ENCODE measurements around the gene LRFN2. TPM values are rescaled to one million over a fixed set of nuclear protein-coding genes. Genes with fewer than 3 reads are reported as not detected.

LRFN2 gene
- polyA plus RNA-seq, 1 of the 3 experiments (the other 2 are of a cell fraction): 0.02 TPM

GRCh38 chr6:40517654-40518053 lies 69.5 kb downstream of the LRFN2 start:
- Histone ChIP-seq H3F3A (replicated peaks; ENCODE audit: insufficient read depth) (no peaks in the 10 kb centered on the region), H2AFZ (ENCODE audit: low read depth) (no peak overlapping the region), H3K9ac (no peak overlapping the region), H3K4me2 (no peak overlapping the region), H3K27ac (ENCODE audit: low read depth in 2 of 2, low read length in 1 of 2) (no peak overlapping the region), H3K9me3 (no peaks in the 10 kb centered on the region), H3K79me2 (ENCODE audit: insufficient read depth) (no peaks in the 10 kb centered on the region), H3K36me3 (replicated peaks in 1 of 2; ENCODE audit: control insufficient read depth in 1 of 2, insufficient read depth in 2 of 2, low read length in 1 of 2) (no peaks in the 10 kb centered on the region), H3K27me3 (ENCODE audit: insufficient read depth) (no peaks in the 10 kb centered on the region), H3K4me1 (ENCODE audit: control insufficient read depth in 1 of 2, insufficient read depth in 2 of 2, low read depth in 1 of 2, low read length in 1 of 2) (peaks cover 0 to 45% of the 10 kb centered on the region in 2 experiments; a peak in 1 of 4 replicates), H3K9me2 (no peaks in the 10 kb centered on the region), H4K20me1 (ENCODE audit: insufficient read depth) (no peaks in the 10 kb centered on the region), H3K4me3 (ENCODE audit: low read depth in 2 of 2, low read length in 1 of 2) (no peak overlapping the region)
- TF ChIP-seq NFIC (IDR thresholded peaks at IDR 0.05; ENCODE audit: borderline replicate concordance) (no peak), RXRA (IDR thresholded peaks at IDR 0.05; ENCODE audit: borderline replicate concordance, low read depth) (no peak), SIN3A (IDR thresholded peaks at IDR 0.05; ENCODE audit: borderline replicate concordance, low read depth, low read length) (no peak), EZH2phosphoT487 (IDR thresholded peaks at IDR 0.05; ENCODE audit: borderline replicate concordance, low read depth) (no peak), RAD21 (IDR thresholded peaks at IDR 0.05; ENCODE audit: low read length) (no peak), CHD2 (IDR thresholded peaks at IDR 0.05; ENCODE audit: low read length, partially characterized antibody) (no peak), FOSL2 (IDR thresholded peaks at IDR 0.05; ENCODE audit: borderline replicate concordance, low read depth) (no peak), MXI1 (IDR thresholded peaks at IDR 0.05; ENCODE audit: low read depth, low read length) (no peak), NRF1 (IDR thresholded peaks at IDR 0.05; ENCODE audit: low read depth, low read length) (no peak), CTCF (IDR thresholded peaks at IDR 0.05) (no peak), TEAD4 (IDR thresholded peaks at IDR 0.05; ENCODE audit: borderline replicate concordance, insufficient read depth) (no peak), GATA2 (CRISPR knock-in tag; IDR thresholded peaks at IDR 0.05) (no peak), TCF12 (IDR thresholded peaks at IDR 0.05) (no peak), SMC3 (IDR thresholded peaks at IDR 0.05; ENCODE audit: low read depth, low read length) (no peak), YY1 (IDR thresholded peaks at IDR 0.05; ENCODE audit: low read depth) (no peak), USF2 (IDR thresholded peaks at IDR 0.05; ENCODE audit: borderline replicate concordance, low read depth, low read length) (no peak)
- TF ChIP-seq, protein P1, sequence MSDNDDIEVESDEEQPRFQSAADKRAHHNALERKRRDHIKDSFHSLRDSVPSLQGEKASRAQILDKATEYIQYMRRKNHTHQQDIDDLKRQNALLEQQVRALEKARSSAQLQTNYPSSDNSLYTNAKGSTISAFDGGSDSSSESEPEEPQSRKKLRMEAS (IDR thresholded peaks at IDR 0.05; ENCODE audit: low read depth): no peak
- TF ChIP-seq, protein P2, sequence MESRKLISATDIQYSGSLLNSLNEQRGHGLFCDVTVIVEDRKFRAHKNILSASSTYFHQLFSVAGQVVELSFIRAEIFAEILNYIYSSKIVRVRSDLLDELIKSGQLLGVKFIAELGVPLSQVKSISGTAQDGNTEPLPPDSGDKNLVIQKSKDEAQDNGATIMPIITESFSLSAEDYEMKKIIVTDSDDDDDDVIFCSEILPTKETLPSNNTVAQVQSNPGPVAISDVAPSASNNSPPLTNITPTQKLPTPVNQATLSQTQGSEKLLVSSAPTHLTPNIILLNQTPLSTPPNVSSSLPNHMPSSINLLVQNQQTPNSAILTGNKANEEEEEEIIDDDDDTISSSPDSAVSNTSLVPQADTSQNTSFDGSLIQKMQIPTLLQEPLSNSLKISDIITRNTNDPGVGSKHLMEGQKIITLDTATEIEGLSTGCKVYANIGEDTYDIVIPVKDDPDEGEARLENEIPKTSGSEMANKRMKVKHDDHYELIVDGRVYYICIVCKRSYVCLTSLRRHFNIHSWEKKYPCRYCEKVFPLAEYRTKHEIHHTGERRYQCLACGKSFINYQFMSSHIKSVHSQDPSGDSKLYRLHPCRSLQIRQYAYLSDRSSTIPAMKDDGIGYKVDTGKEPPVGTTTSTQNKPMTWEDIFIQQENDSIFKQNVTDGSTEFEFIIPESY (IDR thresholded peaks at IDR 0.05; ENCODE audit: borderline replicate concordance, low read depth): no peak
- TF ChIP-seq, protein P3, sequence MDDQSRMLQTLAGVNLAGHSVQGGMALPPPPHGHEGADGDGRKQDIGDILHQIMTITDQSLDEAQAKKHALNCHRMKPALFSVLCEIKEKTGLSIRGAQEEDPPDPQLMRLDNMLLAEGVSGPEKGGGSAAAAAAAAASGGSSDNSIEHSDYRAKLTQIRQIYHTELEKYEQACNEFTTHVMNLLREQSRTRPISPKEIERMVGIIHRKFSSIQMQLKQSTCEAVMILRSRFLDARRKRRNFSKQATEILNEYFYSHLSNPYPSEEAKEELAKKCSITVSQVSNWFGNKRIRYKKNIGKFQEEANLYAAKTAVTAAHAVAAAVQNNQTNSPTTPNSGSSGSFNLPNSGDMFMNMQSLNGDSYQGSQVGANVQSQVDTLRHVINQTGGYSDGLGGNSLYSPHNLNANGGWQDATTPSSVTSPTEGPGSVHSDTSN (IDR thresholded peaks at IDR 0.05): no peak
- POLR2A ChIA-PET: no interaction called here
- CTCF ChIA-PET: interaction anchor here (1.3 kb wide), 2 partner anchors 14 to 70 kb away, joined by 3 read pairs; partner anchors contain the start of gene LRFN2
- no peak for DNase-seq
- WGBS (ENCODE audit: low lambda C conversion rate): 27% methylated on average over 5 of the region's 5 CpGs
